GM12872 (cell line): ENCODE measurements around the gene ZNF577.

Source experiments
- CTCF ChIP-seq: IDR thresholded peaks from 3 replicates; pipeline ENCODE4 v1.5.1; 2011; ENCODE audit warnings: low read depth, mild to moderate bottlenecking, low read length, moderate library complexity; ENCODE audit not compliant: insufficient read depth

The ZNF577 gene

GRCh38 chr19:51889934-51890333 lies 2.2 kb upstream of the ZNF577 start:
- no peak for TF ChIP-seq CTCF

GRCh38 chr19:51884713-51885112 lies 3.0 kb downstream of the ZNF577 start:
- TF ChIP-seq CTCF, result no peak

GRCh38 chr19:51882518-51882917 lies 5.2 kb downstream of the ZNF577 start:
- TF ChIP-seq CTCF, result no peak

GRCh38 chr19:51873097-51873496 lies 14.7 kb downstream of the ZNF577 start:
- TF ChIP-seq CTCF, result no peak

- TF ChIP-seq CTCF, result no peak
These were observed 25.7 kb downstream of the ZNF577 start for GRCh38 chr19:51861870-51862622.

- TF ChIP-seq CTCF, result no peak
These were observed 50.6 kb downstream of the ZNF577 start for GRCh38 chr19:51837145-51837544.

GRCh38 chr19:51830274-51830673 lies 57.5 kb downstream of the ZNF577 start:
- TF ChIP-seq CTCF, result no peak
